LNCaP clone FGC (cell line): ENCODE results near the gene GPC6.
A peak's percentile ranks its signal among the peaks of the same experiment; 100 is the strongest.

Experiments
- DNase-seq: peaks from one replicate; pipeline ENCODE4 v3.0.0-alpha.2; 2011; ENCODE audit warnings: low read depth
- H3K4me3 ChIP-seq: 2 replicates; pipeline ENCODE4 v1.5.1; 2011; ENCODE audit warnings: mild to moderate bottlenecking, low read depth, low read length, control low read depth
- CTCF ChIP-seq: IDR thresholded peaks from 2 replicates; pipeline ENCODE4 v1.5.1; 2012; ENCODE audit warnings: mild to moderate bottlenecking; ENCODE audit not compliant: control insufficient read depth, insufficient read depth; ENCODE audit errors: extremely low read depth

Gene GPC6

GRCh38 chr13:93945621-93946020 is 719.0 kb downstream of the GPC6 start:
- no peak for DNase-seq
- TF ChIP-seq CTCF, result no peak
- H3K4me3 ChIP-seq, result no peak overlapping the region

- H3K4me3 ChIP-seq, result no peak overlapping the region
- no peak for TF ChIP-seq CTCF
- no peak for DNase-seq
These were observed 720.4 kb downstream of the GPC6 start for GRCh38 chr13:93946994-93947393.

- H3K4me3 ChIP-seq, result no peak overlapping the region
- TF ChIP-seq CTCF, result no peak
- DNase-seq, result no peak
These were observed 721.0 kb downstream of the GPC6 start for GRCh38 chr13:93947651-93948050.

- no peak overlapping the region for H3K4me3 ChIP-seq
- TF ChIP-seq CTCF, result no peak
- no peak for DNase-seq
These were observed 721.7 kb downstream of the GPC6 start for GRCh38 chr13:93948162-93948922.

GRCh38 chr13:93951108-93951507 is 724.5 kb downstream of the GPC6 start:
- peak; percentile 38 for TF ChIP-seq CTCF
- H3K4me3 ChIP-seq, result no peak overlapping the region
- DNase-seq, result no peak

- DNase-seq, result no peak
- H3K4me3 ChIP-seq, result no peak overlapping the region
- no peak for TF ChIP-seq CTCF
These were observed 725.3 kb downstream of the GPC6 start for GRCh38 chr13:93951951-93952350.

GRCh38 chr13:93953841-93954240 is 727.2 kb downstream of the GPC6 start:
- TF ChIP-seq CTCF, result no peak
- no peak overlapping the region for H3K4me3 ChIP-seq

More at GRCh38 chr13:93953841-93954240, 727.2 kb downstream of the GPC6 start:
- DNase-seq, result no peak
